Hematopoietic multipotent progenitor cell treated with erythropoietin and hydrocortisone succinate and interleukin-3 and kit ligand, for 4 days (in vitro differentiated cells): Measurements from ENCODE around the gene RAET1L.
"Not testable (repeated sequence)": the region's sequence is repeated elsewhere in the genome, so short reads cannot be mapped to it uniquely, and the experiment has no call there.

Experiments used
- DNase-seq: peaks from one replicate; pipeline ENCODE4 v3.0.0-alpha.2; 2015

The RAET1L gene

DNA sequence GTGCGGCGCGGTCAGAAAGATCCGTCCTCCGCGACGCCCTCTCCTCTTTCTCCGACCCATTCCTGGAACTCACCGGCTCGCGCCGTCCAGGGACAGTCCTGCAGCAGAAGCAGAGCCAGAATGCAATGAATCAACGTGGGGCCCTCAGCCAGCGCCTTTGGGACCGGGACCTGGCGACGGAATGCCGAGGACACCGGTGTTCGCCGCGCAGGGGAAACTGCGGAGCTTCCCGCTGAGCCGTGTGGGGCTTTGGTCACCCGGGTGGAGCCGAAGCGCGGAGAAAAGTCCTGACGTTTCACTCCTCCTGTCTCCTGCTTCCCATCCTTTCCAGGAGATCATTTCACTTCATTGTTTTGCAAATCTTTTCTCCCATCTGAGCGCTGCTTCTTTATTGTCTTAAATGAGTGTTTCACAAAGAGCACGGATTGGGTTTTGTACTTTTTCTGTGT is 35.1 kb downstream of the RAET1L start:
- DNase-seq = no peak

DNA sequence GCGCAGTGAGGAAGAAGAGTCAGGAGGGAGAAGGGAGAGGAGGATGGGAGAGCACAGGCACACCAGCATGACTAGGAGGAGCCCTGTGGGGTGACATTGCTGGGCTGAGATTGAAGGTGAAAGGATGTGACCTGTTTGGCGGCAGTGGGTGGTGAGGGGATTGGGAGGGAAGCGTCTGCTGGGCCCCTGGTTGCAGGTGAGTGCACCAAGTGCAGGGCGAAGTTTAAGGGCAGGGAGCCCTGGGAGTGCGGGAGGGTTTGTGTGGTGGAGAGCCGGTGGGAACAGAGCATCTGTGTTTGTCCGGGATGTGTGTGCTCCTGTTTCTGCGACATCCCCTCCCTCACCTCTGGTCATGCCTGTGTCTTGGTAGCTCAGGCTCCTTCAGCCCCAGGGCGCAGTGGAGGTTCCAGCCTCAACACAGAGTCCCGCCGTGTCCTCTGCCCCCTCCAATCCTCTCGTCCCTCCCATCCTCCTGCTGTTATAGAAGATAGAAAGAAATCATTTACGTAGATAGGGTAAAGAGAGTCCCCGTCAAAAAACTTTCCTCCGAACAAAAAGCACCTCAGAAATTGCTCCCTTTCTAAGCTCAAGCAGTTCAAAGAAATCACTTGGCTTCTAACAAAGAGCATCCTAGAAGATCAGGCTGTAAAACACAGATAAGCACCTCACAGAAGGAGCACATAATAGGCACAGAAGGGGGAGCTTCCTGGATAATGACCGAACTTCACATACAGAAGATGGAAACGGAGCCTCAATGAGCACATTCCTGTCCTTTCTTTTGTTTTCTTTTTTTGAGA is 36.6 kb downstream of the RAET1L start:
- DNase-seq = no peak

DNA sequence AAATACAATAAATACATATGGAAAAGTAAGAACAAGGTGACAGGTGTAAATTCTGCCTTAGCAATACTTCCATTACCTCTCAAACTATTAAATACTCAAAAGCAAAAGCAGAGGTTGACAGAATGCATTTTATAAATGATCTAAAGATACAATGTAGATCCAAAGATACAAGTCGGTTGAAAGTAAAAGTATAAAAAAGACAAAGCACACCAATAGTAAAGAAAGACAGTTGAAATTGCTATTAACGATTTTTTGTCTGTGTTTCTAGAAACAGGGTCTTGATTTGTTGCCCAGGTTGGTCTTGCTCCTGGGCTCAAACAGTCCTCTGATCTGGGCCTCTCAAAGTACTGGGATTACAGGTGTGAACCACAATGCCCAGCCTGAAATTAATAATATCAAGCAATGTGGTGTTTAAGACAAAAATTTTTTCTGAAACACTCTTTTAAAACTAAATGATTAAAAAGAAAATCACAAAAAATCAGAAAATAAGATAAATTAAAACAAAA is 37.7 kb downstream of the RAET1L start:
- DNase-seq = no peak

GRCh38 chr6:149985481-149985937 is 39.8 kb downstream of the RAET1L start:
- no peak for DNase-seq

DNA sequence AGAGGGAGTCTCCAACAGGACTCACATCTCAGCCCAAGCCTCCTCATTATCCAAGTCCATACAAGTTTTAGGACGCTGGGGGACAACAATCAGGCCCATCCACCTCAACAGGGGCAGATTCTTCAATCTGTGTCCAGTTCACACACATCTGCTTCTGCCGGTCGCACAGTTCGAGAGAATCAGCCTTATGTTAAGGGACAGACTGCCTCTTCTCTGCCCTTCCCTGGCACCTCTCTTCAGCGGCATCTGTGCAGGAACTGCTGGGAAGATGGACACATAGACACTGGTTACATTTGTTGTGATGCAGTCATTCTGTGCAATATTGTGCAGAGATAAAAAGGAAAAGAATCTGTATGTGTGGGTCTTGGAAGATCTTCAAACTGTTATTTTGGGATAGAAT is 40.6 kb downstream of the RAET1L start:
- DNase-seq = no peak

- DNase-seq = no peak
Measured at GRCh38 chr6:149983145-149983544, 42.2 kb downstream of the RAET1L start.

DNA sequence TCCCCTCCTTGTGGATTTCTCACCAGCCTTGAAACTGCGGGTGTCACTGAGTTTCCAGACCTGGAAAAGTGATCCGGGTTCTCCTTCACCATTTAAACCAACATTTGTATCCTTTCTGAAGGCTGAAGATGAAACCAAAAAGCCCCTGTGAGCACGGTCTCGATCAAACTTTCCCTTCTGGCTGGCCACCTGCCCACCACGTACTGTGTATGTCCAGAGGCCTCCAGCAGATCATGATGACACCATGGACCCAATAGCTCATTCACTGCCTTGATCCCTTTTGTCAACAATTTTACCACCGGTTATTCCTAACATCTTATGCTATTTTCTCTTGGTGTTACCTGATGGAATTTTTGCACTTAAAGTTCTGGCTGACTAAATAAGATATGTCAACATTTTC is 46.0 kb downstream of the RAET1L start:
- DNase-seq = no peak

DNA sequence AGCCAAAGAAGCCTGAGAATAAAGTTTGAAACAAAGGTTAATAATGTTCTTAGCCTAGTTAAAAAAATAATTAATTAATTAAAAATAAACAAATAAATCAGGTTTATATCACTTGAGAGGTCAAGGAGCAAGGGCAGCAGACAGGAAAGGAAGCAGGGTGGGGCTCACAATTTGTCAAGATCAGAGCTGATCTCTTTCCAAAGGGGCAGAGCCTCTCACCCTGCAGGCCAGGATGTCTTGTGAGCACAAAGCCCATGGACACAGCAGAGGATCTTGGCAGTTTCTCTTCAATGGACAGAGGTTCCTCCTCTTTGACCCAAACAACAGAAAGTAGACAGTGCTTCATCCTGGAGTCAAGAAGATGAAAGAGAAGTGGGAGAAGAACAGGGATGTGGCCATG is 46.7 kb downstream of the RAET1L start:
- DNase-seq = no peak

DNA sequence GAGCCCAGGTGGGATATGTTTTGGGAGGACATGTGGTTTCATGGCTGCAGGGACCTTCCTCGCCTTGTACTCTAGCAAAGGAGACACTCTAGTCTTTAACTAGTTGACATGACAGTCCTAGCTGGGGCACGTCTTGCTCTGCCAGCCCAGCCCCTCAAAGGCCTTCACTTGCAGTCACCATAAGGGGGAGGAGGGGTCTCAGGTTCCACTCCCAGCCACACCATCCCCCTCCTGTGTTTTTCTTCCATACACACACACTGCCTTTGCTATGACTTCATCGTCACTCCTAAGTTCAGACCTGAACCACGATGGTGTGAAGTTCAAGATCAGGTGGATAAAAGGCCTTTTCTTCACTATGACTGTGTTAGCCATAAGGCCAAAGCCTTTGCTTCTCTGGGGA is 48.1 kb downstream of the RAET1L start:
- no peak for DNase-seq

- DNase-seq = no peak
Measured at GRCh38 chr6:149975400-149975799, 49.9 kb downstream of the RAET1L start.

DNA sequence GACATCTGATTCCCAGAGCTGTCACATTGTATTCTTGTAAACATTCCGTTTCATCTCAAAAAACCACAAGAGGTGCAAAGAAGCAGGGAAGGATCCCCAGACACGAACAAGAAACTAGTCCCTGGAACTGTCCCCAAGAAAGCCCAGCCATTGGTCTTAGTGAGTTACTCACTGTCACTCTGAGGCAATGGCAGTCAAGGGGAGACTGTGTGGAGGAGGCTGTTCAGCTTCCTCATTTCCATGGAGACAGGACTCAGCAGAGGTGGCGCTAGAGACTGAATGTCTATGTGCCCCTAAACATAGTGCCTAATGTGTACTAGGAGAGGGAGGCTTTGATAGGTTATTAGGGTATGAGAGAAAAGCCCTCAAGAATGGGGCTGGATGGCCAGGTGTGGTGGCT is 50.5 kb downstream of the RAET1L start:
- peak; percentile 64 for DNase-seq

DNA sequence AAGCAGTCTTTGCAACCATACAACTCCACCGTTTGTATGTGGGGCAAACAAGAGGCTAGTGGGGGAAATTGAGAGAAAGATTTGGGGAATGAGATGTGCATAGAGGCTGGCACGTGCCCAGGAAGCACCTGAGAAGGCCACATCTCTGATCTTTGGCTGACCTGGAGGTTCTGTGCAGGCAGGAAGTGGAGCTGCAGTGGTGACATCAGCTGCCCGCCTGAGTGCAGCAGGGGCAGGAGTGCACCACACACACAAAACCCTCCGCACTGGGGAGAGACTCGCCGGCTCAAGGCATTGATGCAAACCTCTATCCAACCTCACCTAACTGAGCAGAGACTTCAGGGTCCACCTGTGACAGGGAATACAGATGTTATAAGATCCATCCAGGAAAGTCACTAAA is 50.9 kb downstream of the RAET1L start:
- not testable (repeated sequence) for DNase-seq

- no peak for DNase-seq
Measured at GRCh38 chr6:149969635-149970034, 55.7 kb downstream of the RAET1L start.

DNA sequence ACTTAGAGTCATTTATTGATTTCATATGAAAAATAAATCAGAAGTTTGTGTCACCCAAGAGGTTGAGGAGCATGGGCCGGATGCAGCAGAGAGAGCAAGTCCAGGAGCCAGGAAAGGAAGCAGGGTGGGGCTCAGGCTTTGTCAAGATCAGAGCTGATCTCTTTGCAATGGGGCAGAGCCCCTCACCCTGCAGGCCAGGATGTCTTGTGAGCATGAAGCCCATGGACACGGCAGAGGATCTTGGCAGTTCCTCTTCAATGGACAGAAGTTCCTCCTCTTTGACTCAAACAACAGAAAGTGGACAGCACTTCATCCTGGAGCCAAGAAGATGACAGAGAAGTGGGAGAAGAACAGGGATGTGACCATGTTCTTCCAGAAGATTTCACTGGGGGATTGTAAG is 56.4 kb downstream of the RAET1L start:
- DNase-seq = not testable (repeated sequence)
